ENCODE results near the gene PLCB4.

The PLCB4 gene

DNA sequence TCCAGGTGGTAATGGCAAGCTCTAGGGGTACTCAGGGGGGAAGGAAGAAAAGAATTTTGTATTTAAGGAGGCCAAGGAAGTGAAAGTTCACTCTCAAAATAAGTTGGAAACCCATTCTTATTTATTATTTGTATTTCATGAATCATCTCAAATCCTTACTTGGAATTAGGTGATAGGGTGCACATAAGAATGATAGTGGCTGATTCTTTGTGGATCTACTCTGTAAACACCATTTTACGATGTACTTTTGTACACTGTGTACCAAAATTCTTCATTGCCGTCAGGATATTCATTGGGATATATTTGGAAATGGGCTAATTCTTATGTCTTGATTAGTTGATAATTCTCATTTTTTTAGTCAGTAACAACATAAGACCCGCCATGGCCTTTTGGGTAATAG is 266.0 kb downstream of the PLCB4 start:
- DNase-seq: no peak

GRCh38 chr20:9338101-9338500 is 269.2 kb downstream of the PLCB4 start:
- DNase-seq: no peak

GRCh38 chr20:9339708-9340107 is 270.8 kb downstream of the PLCB4 start:
- DNase-seq: no peak

DNA sequence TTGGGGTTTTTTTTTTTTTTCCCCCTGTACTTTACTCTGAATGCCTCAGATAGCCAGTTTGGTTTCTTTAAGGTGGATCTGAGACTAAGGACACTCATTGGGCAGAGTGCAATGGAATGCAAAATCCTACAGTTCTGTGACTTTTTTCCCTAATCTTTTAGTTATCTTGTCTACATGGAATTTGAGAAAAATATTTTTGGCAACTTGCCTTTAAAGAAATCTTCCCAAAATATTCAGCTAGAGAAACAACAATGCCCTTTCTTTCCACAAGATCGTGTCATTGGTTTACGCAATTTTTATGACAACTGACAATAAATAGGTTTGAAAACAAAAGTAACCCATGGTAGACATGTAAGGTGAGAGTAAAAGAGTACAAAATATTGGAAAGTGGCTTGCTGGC is 273.8 kb downstream of the PLCB4 start:
- no peak for DNase-seq

- DNase-seq: no peak
Observed at GRCh38 chr20:9344083-9344920, 275.4 kb downstream of the PLCB4 start.

DNA sequence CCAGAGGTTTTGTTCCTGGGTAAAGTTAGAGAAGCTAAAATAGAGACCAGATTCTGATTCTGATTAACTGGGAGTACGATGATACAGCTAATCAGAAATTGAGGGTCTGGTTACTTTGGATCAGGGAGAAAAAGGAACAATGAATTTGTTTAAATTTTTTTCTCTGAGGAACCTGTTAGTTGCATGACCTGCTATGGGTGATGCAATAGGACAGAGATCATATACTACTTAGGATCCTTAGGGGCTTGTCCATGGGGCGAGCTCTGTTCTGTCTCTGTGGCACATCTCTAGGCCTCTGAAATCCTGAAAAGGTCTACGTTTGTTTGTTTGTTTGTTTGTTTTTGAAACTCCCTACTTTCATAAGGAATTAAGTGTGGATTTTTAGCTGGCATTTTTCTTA is 279.4 kb downstream of the PLCB4 start:
- no peak for DNase-seq

- DNase-seq: no peak
Observed at GRCh38 chr20:9348747-9349146, 279.9 kb downstream of the PLCB4 start.

- no peak for DNase-seq
Observed at GRCh38 chr20:9349249-9349648, 280.4 kb downstream of the PLCB4 start.

- no peak for DNase-seq
Observed at GRCh38 chr20:9352739-9353138, 283.9 kb downstream of the PLCB4 start.

GRCh38 chr20:9353180-9353915 is 284.5 kb downstream of the PLCB4 start:
- no peak for DNase-seq

DNA sequence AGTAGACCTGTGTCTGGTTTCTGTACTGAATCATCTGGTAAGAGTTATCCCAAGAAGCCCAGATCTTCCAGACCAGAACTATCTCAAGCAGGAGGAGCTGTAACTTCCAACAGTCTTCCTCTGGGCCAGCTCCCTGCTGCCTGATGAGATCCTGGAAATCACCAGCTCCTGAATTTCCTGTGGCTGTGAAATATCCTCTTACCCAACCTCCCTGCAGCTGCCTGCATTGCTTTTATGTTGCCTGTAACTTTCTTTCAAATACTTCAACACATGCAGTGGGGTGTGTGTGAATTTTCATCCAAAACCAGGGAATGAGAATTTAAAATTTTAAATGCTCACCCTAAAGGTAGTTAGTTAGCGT is 285.0 kb downstream of the PLCB4 start:
- DNase-seq: no peak

DNA sequence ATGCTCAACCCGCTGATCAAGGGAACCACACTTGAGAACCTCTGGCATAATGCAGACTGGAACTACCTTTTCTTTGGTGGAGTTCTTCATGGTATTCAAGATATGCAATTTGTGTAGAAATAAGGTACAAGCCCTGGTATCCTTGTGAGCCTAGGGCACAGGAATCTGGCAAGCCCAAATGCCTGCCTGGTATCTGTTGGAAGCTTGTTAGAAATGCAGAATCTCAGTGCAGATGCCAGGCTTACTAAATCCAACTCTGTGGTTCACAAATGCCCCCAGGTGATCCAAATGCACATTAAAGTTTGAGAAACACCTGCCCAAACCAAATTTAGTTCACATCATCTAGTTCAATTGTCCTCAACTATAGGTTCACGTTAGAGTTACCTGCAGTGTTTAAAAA is 285.7 kb downstream of the PLCB4 start:
- DNase-seq: no peak

DNA sequence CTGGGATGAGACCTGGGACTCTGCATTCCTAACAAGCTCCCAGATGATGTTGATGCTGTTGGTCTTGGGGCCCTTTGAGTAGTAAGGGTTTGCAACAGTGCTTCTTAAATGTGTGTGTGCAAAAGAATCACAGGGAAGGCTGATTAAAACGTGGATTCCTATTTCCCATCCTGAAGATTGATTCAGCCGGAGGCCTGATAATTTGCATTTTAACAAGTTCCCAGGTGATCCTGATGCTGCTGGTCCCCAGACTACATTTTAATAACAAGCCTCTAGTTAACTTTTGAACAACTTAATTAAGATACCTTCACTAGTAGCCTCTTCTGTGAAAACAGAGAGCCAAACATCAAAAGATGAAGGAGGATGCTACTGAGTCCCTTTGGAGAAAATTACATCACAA is 289.1 kb downstream of the PLCB4 start:
- DNase-seq: no peak

DNA sequence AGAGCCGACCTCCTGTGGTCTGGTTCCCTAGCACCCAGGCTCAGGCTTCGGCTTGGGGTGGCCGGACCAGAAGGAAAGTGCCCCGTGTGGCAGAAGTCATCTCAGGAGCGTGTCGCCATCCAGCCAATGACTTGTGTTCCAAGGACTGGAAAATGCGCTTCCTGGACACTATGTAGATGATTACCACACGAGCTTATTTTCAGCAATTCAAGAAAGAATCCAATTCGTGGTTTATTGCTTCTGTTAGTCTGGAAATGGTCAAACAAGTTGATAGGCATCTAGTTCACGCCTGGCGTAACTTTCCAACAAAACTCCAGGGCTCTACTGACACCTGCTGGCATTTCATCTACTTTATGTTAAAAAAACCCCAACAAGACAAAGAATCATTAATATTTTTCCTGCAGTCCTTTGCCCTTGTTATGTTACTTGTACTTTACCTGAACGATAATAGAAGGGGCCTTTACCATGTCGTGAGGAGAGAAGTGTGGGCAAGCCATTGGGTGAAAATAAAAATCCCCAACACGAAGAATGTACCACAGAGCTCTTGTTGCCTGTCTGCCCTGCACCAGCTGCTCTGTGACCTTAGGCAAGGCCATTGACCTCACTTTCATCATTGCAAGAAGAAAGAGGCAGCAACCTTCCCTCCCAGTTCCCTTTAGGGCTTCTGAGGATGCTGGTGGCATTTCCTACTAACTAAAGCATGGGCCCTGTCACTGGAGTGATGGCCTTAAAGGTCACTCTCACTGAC is 290.8 kb downstream of the PLCB4 start:
- DNase-seq: peak; percentile 60

- DNase-seq: no peak
Observed at GRCh38 chr20:9360431-9360830, 291.5 kb downstream of the PLCB4 start.

DNA sequence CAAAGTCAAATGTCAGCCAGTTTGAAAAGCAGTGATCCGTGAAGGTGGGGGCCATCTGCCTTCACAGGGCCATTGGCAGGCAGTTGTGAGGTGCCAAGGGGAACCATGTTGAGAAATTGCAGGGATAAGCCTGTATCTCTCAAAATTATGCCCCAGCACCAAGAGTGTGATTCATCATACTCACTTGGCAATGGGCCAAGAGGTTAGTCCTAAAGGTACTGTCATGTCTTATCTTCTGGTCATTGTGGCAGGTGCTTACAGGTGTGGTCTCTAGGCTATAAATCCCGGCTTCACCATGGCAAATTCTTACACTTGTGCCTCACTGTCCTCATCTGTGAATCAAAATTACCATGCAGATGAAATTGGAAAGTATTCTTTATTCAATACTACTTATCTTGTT is 294.8 kb downstream of the PLCB4 start:
- peak; percentile 16 for DNase-seq

GRCh38 chr20:9367328-9367727 is 298.4 kb downstream of the PLCB4 start:
- no peak for DNase-seq

DNA sequence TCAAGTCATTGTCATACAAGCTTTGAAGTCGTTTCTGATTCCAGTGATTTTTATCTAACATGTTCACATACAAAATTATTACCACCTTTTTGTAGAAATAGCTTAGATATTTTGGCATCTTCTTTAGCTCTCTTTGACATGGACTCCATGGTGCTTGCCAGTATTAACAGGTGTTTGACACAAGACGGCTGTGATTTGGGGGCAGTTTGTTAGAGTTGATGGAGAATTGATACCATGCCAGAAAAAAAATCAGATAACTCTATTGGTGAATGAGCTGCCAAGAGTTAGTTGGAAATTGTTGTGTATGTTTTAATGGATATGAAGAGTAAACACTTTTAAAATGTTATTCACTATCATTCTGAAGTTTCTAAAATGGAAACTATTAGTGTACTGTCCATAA is 298.9 kb downstream of the PLCB4 start:
- no peak for DNase-seq

GRCh38 chr20:9368893-9369292 is 300.0 kb downstream of the PLCB4 start:
- DNase-seq: no peak

DNA sequence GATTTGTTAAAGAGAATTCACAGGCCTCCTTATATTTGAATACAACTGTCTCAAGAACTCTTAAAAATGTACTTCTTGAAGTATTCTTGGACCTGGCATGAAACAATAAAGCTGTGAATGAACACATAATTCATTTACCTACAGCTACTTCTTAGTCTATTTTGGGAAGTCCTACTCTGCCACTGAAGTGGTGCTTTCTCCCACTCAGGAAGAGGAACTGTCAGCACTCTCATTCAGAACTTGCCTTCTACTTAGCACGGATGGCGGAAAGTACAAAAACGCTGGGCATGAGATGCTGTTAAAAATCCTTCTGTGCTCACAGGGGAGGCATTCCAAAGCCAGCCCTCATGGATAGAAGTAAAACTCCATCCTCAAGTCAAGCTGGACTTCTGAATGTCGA is 300.7 kb downstream of the PLCB4 start:
- no peak for DNase-seq

- DNase-seq: no peak
Observed at GRCh38 chr20:9374072-9374471, 305.2 kb downstream of the PLCB4 start.

GRCh38 chr20:9374480-9374879 is 305.6 kb downstream of the PLCB4 start:
- DNase-seq: no peak

DNA sequence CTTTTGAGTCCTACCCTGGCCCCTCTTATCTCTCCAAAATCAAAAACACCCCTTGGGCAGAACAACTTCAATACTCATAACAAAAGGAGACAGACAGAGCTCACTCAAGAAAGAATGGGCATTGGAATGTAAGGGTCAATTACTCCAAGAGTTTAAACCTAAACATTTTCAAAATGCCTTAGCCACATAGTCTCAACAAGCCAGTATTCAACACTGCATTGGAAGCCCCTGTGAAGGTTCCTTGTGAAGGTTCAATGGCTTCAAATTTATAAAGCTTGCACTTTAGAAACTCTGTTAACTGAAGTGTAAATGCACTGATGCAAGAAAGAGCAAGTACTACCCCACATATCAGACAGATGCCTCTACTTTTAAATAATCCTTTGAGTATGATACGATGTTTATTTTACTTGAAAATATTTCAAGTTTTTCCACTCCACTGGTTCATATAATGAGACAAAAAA is 306.4 kb downstream of the PLCB4 start:
- no peak for DNase-seq

DNA sequence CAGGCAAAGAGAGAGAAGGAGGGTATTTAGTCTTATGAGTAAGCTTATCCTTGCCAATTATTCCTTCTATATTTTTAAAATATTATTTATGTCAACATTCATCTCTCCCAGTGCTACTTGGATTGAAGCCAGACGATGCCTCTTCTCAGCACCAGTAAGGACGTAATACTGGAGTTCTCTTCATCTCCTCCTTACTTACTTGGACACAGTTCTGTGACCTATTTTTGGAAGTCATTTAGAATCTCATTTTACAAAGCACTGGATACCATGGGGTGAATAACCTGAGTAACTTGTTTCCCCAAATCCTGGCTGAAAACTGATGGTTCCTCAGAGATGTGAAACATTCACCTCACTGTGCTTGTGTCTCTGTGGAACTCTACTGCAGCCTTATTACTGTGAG is 308.1 kb downstream of the PLCB4 start:
- DNase-seq: no peak

Measured in NCI-H82 (cell line).